Upper lobe of left lung (tissue), 4 donors: ENCODE data around the gene ACP2.

Experiments used
- CTCF ChIP-seq, 6 experiments: fragments of 450-650 bp in 4 of 6; fragments of 200-600 bp in 2 of 6; sonication (generic) in 2 of 6; IDR thresholded peaks; one replicate each; pipeline ENCODE4 v1.5.1; 2016 to 2019; ENCODE audit warnings: antibody characterized with exemption in 6 of 6
- EP300 ChIP-seq, 4 donors: sonication (generic); formaldehyde crosslinking; IDR thresholded peaks; one replicate each; pipeline ENCODE4 v1.5.1; 2017; ENCODE audit warnings: antibody characterized with exemption in 4 of 4, control low read depth in 2 of 4
- POLR2A ChIP-seq, 4 donors: fragments of 450-650 bp; IDR thresholded peaks; one replicate each; pipeline ENCODE4 v1.5.1; 2016 to 2017; ENCODE audit warnings: antibody characterized with exemption in 4 of 4, mild to moderate bottlenecking in 2 of 4
- POLR2AphosphoS5 ChIP-seq, 2 donors: sonication (generic); formaldehyde crosslinking; IDR thresholded peaks; one replicate each; pipeline ENCODE4 v1.5.1; 2017; ENCODE audit warnings: antibody characterized with exemption in 2 of 2

- TF ChIP-seq POLR2A (IDR thresholded peaks at IDR 0.05) (no peak), CTCF (IDR thresholded peaks at IDR 0.05) (no peak), EP300 (IDR thresholded peaks at IDR 0.05) (peak in 1 of 4 donors; percentile 22), POLR2AphosphoS5 (IDR thresholded peaks at IDR 0.05) (no peak)
Measured at GRCh38 chr11:47243454-47243853, 5.2 kb downstream of the ACP2 start.
